WI38 (cell line): ENCODE measurements around the gene ZNF701.
"Not testable (repeated sequence)": the region's sequence is repeated elsewhere in the genome, so short reads cannot be mapped to it uniquely, and the experiment has no call there.

Experiments
- H3K4me3 ChIP-seq: 2 replicates; pipeline ENCODE4 v1.5.1; 2011; ENCODE audit warnings: low read depth, mild to moderate bottlenecking, control low read depth, low read length
- CTCF ChIP-seq: IDR thresholded peaks from 2 replicates; pipeline ENCODE4 v1.5.1; 2012; ENCODE audit warnings: low read depth, mild to moderate bottlenecking, control low read depth, low read length

The ZNF701 gene

GRCh38 chr19:52554216-52554971 is 15.7 kb upstream of the ZNF701 start:
- no peak overlapping the region for H3K4me3 ChIP-seq
- no peak for TF ChIP-seq CTCF

- TF ChIP-seq CTCF, result no peak
- no peak overlapping the region for H3K4me3 ChIP-seq
These were observed 12.7 kb upstream of the ZNF701 start for GRCh38 chr19:52557231-52557995.

GRCh38 chr19:52558732-52559445 is 11.2 kb upstream of the ZNF701 start:
- H3K4me3 ChIP-seq, result not testable (repeated sequence)

- H3K4me3 ChIP-seq, result not testable (repeated sequence)
These were observed 8.5 kb upstream of the ZNF701 start for GRCh38 chr19:52561611-52562010.

- TF ChIP-seq CTCF, result no peak
- no peak overlapping the region for H3K4me3 ChIP-seq
These were observed 4.0 kb upstream of the ZNF701 start for GRCh38 chr19:52566121-52566520.

- H3K4me3 ChIP-seq, result no peak overlapping the region
- TF ChIP-seq CTCF, result no peak
These were observed 3.5 kb upstream of the ZNF701 start for GRCh38 chr19:52566588-52566987.

- H3K4me3 ChIP-seq, result no peak overlapping the region
- no peak for TF ChIP-seq CTCF
These were observed 2.2 kb upstream of the ZNF701 start for GRCh38 chr19:52567921-52568320.

GRCh38 chr19:52569638-52569999 is 468 bp upstream of the ZNF701 start:
- peak overlapping the region; percentile 93 for H3K4me3 ChIP-seq
